ENCODE data around the gene GLMP.

Gene GLMP

DNA sequence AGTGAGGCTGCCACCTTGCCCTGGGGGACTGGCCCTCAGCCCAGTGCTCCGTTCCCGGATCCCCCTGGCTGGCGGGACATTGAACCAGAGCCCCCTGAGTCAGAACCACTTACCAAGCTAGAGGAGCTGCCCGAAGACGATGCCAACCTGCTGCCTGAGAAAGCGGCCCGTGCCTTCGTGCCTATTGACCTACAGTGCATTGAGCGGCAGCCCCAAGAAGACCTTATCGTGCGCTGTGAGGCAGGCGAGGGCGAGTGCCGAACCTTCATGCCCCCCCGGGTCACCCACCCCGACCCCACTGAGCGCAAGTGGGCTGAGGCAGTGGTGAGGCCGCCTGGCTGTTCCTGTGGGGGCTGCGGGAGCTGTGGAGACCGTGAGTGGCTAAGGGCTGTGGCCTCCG is 10.0 kb downstream of the GLMP start:
- no peak for DNase-seq

DNA sequence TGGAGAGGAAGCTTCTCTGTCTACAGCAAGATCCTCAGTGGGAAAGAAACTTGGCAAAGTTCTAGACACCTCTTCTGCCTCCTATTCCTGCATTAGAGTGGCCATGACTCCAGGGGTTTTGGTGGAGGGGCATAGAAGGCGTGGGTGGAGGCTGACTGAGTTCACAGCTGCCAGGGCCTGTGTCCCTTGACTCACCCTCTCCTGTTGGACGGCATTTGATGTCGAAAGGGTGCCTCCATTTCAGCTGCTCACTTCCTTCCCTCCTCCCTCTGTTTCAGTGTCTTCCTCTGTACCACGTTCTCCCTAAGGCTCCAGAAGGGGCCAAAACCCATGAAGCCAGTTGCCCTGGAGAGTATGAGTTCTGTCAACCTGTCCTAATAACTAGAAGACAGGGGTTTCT is 10.7 kb downstream of the GLMP start:
- no peak for DNase-seq

- DNase-seq, result no peak
Observed at GRCh38 chr1:156284112-156284511, 11.4 kb downstream of the GLMP start, which contains the start of gene TMEM79. Gene TMEM79, plus strand, starts transcription at chr1:156284325. Its CDS starts 902 bp downstream, at chr1:156285227.

GRCh38 chr1:156283521-156283920 is 12.0 kb downstream of the GLMP start:
- no peak for DNase-seq

- DNase-seq, result peak; percentile 97
Observed at GRCh38 chr1:156282479-156283222, 12.8 kb downstream of the GLMP start, which contains the start of gene SMG5. Gene SMG5, minus strand, starts transcription at chr1:156282825. Its CDS starts 145 bp downstream, at chr1:156282680.

- no peak for DNase-seq
Observed at GRCh38 chr1:156281693-156282478, 13.6 kb downstream of the GLMP start.

DNA sequence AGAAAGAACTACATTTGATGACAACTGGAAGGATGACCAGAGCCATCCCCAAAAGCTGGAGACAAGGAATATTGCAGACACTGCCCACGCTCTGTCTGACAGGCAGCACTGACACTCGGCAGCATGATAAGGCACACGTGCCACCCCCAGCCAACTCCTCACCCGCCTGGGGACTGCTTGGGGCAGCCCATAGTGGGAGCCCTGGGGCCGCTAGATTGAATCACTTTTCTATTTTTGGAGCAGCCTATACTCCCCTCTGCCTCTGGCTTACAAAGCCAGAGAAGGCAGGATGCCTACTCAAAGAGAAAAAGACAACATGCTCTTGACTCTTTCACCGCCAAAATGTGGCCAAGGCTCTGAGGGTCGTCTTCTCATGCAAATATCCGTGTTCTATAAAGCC is 14.2 kb downstream of the GLMP start:
- peak; percentile 43 for DNase-seq

DNA sequence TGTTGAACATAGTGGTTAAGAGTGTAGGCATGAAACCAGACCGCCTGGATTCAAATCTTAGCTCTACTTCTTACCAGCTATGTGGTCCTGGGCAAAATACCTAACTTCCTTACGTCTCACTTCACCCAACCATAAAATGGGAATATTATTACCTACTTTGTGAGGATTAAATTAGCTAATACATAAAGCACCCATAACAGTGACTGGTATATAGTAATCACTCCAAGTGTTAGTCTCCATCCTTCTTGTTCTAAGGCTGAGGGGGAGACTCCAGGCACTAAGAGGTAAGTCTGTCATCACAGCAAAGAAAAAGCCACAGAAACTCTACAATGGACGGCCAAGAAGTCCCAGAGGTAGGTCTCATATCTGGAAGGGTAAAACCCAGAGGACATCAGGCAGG is 15.6 kb downstream of the GLMP start:
- no peak for DNase-seq

- DNase-seq, result no peak
Observed at GRCh38 chr1:156276966-156277381, 18.5 kb downstream of the GLMP start.

DNA sequence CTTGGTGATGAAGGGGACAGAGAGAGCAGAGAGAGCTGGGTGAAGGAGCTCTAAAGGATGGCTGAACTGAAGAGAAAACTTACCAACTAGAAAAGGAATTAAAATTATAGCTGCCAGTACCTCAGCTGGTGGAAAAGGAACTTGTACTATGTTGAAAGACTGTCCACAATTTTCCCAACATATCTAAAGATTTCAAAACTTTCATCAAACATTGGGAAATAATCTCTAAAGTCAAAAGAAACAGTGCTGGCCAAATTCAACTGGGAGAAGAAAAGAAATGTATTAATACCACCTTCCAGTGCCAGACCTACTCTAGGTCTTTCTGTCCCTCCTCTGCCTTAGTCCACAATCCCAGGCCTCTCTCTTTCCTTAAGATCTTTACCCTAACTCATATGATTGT is 18.9 kb downstream of the GLMP start:
- DNase-seq, result no peak

- no peak for DNase-seq
Observed at GRCh38 chr1:156270314-156270713, 25.2 kb downstream of the GLMP start.

DNA sequence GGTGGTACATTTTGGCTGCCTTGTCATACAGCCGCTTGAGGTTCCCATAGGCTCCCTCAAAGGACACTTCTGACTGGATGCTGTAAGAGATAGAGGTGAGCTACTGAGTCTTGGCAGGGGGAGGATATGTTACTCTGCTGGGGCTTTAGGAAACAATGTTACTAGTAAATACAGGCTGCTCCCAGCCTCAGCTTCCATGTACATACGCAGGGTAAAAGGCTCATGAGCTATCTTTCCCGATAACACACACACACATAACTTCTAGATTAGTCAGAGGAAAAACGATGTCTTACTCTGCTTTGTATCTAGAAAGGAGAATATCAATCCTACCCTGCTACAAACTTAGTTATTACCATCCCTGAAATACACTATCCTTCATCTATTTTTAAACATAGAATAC is 27.1 kb downstream of the GLMP start:
- DNase-seq, result no peak

DNA sequence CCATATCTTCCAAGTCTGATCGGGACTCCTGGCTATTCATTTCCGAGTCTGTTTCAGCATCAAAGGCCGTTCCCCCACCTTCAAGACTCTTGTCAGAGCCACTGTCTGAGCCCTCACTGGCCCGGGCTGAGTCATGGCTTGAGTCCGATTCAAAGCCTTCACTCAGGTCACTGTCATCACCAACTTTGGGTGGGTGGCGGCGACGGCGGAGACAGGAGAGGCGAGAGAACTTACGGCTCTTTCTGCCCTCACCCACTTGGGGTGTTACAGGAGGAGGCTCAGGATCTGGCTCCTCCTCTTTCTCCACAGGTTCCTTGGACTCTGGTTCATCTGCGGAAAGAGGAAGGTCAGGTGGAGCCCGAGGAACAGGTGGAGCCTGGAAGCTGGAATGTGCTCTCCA is 29.4 kb downstream of the GLMP start:
- no peak for DNase-seq

- no peak for DNase-seq
Observed at GRCh38 chr1:156263288-156263655, 32.2 kb downstream of the GLMP start.

DNA sequence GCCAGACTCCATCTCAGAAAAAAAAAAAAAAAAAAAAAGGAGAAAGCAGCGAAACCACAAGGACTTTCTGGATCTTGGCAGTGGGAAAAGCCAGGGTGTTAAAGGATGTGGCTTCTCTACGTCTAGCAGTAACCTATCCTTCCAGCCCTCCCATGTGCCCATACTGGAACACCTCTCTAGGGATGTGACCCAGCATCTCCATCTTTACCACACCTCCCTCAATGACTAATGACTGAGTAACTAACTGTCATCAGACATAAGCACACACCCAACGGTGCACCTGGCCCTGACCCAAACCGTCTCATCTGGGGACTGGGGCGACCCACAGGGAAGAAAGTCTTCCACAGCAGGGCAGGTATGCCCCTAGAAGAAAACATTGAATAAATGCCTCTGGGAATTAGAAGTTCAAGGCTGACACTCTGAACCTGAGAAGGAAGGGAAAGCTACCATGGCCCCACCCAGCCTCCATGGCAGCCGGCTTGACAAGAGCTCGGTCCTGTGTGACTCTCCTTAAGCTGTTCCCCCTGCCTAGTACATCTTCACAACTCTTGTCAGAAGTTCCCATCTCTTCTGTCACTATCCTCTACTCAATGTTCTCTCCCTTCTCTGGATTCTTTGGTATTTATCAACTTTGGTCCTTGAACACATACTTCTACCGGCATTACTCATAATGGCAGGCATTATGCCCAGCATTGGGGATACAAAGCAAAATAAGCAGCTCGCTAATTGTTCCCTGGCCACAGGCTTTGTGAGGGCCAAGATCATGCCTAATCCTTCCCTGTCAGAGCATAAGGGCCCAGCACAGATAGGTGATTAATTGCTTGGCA is 32.8 kb downstream of the GLMP start:
- DNase-seq, result no peak

DNA sequence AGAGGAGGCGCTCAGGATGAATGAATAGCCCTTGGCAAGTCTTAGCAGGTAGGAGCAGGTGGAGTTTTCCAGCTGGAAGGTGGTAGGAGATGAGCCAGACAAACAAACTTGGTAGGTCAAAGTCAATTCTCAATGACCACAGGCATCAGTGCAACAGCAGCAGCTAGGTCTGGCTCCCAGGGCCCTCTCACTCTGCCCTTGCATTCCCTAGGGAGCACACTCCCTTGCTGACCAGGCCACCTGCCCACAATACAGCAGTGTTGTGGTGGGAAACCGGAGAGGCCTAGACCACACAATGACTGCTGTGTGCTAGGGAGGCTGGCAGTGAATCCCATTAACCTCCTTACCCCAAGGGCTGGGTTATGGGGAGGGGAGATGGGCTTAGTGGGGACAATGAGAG is 34.6 kb downstream of the GLMP start:
- no peak for DNase-seq

DNA sequence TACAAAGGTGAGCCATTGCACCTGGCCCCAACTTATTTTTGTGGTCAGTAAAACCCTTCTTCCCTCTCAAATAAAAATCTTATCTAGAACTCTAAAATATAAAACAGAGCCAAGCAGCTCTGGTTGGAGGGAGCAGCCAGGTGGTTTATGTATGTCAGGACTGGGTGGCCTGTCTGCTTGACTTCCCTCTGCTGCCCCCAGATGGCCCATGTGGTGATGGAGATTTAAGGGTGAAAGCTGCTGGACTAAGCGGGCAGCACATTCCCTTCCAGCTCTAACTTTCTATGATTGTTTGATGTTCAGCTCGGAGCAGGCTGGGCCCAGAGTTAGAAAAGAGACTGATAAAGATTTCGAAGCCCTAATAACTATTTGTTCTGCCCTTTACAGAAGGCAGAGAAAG is 35.7 kb downstream of the GLMP start:
- no peak for DNase-seq

- no peak for DNase-seq
Observed at GRCh38 chr1:156258859-156259258, 36.6 kb downstream of the GLMP start.

DNA sequence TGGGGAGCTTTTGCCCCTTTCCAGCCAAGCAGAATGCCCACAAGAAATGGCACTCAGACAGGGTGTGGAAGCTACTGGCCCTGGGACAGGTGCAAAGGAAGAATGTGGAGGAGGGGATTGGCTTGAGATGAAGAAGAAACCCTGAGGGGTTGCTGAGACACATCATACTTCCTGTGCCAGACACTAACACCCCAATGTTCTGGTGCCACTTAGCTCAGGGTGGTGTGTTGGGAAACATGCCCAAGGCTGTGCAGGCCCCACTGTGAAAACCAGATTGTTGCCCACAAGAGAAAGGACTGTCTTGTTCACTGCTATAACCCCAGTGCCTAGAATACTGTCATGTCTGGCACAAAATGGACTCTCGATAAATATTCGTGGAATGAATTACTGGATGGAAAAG is 37.8 kb downstream of the GLMP start:
- no peak for DNase-seq

GRCh38 chr1:156253634-156254033 is 41.8 kb downstream of the GLMP start:
- no peak for DNase-seq

GRCh38 chr1:156251527-156251926 is 44.0 kb downstream of the GLMP start:
- no peak for DNase-seq

- no peak for DNase-seq
Observed at GRCh38 chr1:156249593-156249992, 45.9 kb downstream of the GLMP start.

GRCh38 chr1:156248323-156248683 is 47.2 kb downstream of the GLMP start:
- DNase-seq, result no peak
